ENCODE measurements around the gene HOXC12. TPM values are rescaled to one million over a fixed set of nuclear protein-coding genes. Genes with fewer than 3 reads are reported as not detected.

HOXC12 gene
- polyA plus RNA-seq, 12 donors: 0.08 TPM; not detected in 11

DNA sequence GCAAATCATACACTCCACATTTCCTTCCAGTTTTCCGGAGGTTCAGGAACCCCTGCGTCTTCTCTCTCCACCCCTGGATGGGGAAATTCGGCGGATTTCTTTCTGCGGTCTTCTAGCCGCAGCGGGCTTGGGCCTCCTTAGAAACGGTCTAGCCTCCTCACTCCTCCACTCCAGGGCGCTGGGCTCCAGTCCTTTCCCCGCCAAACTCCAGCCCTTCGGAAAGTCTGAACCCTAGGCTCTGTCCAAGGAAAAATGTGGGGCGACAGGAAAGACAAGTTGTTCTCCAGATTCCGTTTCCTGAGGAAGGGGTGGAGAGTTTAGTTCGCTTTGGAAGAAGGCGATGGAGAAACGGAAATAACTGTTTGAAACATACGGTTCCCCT lies 28.9 kb downstream of the HOXC12 start:
- no peak for DNase-seq

DNA sequence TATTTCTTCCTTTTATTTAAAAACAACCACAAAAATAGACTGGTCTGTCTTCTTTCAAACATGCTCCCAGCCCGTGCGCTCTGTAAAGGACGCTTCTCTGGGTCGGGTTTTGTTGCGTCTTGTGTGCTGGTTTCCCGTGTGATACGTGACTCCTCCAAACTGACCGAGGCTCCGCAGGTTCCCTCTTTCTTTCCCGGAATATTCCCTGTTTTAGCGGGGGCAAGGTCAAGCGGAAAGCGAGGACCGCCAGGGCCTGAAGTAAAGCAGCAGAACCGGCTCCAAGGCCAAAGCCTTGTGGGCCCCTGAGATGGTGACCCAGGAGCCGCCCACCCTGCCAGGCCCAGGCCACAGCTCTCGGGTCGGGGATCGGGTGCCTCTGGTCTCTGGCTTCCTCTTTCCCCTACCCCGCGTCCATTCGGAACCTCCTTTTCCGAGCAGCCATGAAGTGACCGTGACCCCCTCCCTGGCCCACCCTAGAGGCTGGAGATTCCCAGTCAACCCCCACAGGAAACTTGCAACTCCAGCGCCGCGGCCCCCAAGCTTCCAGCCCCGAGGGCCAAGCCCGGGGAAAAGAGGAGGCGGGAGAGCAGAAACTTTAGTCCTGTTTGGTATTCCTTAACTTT lies 29.4 kb downstream of the HOXC12 start:
- no peak for DNase-seq

DNA sequence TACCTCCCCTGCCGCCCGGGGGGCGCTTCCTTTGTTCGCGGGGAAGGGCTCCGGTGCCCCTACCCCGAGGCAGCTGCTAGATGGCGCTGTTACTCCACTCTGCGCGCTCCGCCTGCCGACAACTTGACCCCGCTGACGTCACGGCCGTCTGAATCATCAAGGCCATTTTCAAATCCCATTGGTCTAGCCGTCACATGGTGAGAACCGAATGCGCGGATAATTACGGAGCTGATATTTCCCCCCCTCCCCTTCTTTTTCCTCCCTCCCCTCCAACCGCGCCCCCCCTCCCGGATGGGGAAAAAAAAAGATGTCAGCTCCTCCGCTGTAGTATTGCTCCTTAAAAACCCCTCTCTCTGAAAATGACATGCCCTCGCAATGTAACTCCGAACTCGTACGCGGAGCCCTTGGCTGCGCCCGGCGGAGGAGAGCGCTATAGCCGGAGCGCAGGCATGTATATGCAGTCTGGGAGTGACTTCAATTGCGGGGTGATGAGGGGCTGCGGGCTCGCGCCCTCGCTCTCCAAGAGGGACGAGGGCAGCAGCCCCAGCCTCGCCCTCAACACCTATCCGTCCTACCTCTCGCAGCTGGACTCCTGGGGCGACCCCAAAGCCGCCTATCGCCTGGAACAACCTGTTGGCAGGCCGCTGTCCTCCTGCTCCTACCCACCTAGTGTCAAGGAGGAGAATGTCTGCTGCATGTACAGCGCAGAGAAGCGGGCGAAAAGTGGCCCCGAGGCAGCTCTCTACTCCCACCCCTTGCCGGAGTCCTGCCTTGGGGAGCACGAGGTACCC lies 30.4 kb downstream of the HOXC12 start, which contains the start of gene HOXC10:
Gene HOXC10, plus strand, starts transcription at position 246 of the 791 bp plus-strand sequence. Its CDS starts 114 bp downstream, at position 360.
- peak; percentile 85 for DNase-seq

- DNase-seq: no peak
These were observed 30.9 kb downstream of the HOXC12 start for GRCh38 chr12:53985692-53985993.

DNA sequence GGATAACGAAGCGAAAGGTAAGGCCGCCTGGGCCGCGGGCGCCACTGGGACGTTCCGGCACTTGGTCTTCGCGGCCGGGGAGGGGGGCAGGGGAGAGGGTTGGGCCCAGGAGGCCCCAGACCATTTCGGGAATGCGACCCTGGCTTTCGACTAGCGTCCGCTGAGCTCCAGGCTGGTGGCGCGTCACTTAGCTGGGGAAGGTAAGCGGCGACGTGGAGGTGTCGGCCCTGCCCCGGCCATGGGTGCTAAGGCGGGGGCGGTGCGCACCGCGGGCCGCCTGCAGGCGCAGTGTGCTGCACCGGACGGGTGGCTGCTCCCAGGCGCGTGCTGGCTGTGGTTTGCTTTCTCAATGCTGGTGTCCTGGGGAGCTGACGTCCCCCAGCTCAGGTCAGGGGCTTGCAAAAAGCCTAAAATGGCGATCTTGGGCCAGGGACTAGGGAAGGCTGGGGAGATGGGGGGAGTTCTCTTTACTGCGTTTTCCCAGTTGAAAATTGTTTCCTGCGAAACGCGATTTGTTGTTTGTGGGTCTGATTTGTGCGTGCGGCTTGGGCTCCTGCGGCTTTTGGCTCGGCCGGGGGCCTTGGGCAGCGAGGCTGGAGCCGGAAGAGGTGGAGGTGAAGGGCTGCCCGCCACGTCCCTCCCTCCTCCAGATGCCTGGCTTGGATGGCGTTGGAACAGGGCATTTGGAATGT lies 31.4 kb downstream of the HOXC12 start:
- DNase-seq: no peak

DNA sequence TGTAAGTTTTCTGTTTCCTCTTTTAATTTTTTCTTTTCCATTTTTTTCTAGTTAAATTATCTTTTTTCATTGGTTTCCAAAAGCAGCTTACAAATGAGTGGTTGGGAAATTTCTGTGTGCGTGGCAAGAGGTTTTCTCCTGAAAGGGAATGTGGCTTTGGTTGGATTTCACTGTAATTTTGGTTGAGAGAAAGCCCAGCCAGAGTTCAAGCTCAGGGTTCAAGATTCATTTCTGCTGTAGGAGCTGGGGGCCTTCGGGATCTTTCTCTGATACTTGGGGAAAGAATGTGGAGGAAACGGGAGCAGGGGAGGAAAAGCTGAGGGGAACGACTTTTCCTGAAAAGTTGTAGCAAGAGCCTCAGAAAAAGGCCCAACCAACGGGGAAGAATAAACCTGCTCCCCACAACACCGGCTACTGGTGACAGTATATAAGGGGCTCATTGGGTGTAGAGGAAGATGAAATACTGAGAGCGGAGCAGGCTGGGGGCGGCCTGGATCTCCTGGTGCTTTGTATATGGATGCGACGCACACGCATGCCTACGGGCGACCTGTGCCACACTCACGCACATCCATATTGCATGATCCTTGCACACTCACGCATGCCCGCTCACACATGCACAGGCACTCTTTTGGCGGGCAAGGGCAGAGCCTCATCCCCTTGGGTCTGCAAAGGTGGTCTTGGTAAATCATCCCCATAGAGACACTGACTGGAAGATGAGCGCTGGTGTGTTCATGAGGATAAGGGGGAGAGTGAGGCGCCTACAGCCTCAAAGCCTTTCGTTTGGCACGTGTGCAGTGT lies 32.2 kb downstream of the HOXC12 start:
- no peak for DNase-seq

GRCh38 chr12:53987787-53988230 lies 33.1 kb downstream of the HOXC12 start:
- no peak for DNase-seq

- DNase-seq: no peak
These were observed 34.0 kb downstream of the HOXC12 start for GRCh38 chr12:53988541-53989226.

DNA sequence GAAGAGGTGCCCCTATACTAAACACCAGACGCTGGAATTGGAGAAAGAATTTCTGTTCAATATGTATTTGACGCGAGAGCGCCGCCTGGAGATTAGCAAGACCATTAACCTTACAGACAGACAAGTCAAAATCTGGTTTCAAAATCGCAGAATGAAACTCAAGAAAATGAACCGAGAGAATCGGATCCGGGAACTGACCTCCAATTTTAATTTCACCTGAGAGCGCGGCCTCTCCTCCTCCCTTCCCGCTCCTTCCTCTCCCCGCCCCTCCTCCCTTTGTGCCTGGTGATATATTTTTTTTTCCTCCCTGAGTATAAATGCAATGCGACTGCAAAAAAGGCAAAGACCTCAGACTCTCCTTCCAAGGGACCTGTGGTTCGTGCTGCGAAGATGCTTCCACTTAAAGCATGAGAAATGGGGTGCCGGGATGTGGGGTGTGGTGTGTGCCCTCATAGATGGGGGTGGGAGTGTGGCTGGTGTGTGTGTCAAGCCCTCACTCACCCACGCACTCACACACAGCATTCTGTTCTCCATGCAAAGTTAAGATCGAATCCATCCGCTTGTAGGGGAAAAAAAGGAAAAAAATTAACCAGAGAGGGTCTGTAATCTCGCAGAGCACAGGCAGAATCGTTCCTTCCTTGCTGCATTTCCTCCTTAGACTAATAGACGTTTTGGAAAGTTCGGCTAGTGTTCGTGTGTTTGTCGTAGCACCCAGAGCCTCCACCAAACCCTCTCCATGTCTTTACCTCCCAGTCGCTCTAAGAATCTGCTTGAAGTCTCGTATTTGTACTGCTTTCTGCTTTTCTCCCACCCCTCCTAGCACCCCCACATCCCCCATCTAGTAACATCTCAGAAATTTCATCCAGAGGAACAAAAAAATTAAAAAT lies 34.8 kb downstream of the HOXC12 start:
- no peak for DNase-seq

DNA sequence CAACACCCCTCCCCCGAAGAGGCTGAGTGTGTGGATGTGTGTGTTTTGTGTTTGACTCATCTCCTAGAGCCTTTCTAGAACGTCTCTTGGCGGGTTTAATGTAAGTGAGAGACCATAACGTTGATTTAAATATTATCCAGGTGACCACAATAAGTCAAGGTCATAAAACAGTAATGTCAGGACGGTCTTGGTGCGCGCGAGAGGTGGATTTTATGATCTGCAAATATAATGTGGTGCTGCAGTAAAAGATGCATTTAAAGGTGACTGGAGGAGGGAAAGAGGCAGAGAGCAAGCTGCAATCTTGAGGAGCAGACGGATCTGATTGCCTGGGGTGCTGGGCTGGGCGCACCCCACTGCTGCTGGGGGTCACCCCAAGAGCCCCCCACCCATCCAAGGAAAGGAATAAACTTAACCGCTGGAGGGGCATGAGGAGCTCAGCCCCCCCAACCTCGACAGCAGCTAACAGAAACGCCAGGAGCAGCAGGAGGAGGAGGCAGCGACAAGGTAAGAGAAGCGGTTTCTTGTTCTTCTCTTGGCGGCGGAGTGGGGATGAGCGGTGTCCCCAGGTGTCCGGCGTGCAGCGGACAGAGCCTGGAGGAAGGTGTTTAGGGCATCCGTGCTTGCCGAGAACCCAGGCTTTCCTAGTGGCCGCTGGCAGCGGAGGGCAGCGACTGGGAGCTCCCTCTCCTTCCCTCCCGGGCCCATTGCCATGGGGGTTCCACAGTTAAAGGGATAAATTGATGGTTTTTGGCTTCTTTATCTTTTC lies 35.8 kb downstream of the HOXC12 start:
- no peak for DNase-seq

DNA sequence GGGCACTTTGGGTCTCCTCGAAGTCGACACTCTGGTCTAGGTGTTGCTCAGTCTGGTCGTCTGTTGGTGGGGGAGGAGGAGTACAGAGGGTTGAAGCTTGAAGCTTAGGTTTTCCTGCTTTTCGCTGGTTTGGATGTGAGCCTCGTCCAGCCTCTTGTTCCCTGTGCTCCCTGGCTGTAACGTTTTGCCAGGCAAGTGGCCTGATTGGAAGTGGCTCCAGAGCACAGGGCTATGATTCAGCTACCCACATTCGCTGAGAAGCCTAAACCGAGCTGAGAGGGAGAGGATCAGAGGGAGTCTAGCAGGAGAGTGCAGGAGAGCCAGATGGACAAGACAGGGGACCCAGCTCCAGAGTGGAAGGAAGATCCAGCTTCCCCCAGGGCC lies 36.4 kb downstream of the HOXC12 start:
- DNase-seq: no peak

DNA sequence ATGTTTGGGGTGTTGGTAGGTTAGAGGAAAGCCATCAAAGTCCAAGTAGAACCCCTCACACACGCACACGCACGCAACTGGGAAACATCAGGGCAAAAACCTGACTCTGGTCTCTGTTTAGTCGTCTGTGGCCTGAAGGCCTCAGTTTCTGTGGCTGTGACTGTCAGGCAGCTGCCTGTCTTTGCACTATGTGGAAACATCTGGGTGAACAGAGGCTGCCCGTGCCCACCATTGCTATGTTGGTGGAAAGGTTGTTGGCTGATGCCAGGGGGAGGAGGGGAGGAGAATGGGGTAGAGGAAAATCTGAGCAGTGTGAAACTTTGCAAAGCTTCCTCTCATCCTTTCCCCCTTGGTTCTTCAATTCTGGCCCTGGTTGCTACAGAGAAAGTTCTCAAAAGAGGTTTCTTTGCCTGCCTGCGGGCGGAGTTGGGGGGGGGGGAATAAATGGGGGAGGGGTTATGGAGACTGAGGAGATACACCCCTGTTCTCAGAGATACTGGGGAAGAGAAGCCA lies 37.7 kb downstream of the HOXC12 start:
- DNase-seq: no peak

- no peak for DNase-seq
These were observed 38.7 kb downstream of the HOXC12 start for GRCh38 chr12:53993162-53994008.

- DNase-seq: no peak
These were observed 39.2 kb downstream of the HOXC12 start for GRCh38 chr12:53994009-53994263.

DNA sequence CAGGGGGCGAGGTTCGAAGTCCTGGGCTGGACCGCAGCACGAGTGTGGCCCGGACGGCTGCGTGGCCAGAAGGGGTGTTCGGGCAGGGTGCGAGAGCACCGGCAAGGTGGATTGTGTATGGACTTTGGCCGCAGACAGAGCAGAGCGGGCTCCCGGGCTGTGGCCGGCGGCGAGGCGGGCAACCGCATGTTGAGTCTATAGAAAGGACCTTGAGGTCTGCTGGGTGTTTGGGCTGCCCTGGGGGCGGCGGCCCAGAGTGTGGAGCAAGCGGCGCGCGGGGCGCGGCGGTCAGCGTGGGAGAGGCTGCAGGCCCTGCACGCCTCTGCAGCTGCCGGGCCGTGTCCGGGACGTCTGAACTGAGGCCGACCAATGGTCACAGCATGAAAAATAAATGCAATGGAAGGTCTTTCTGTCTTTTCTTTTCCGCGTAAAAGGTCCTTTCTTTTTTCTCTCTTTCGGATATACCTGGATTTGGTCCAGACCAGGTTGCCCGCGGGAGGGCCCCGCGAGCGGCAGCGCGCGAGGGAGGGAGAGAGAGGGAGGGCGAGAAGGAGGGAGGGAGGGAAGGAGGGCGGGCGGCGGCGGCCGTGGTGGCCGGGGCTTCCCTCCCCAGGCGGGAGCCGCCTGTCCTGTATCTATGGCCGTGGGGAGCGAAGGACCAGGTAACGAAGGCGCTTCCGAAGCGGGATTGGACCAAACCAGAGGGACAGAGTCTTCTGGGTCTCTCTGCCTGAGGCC lies 39.7 kb downstream of the HOXC12 start:
- no peak for DNase-seq

- no peak for DNase-seq
These were observed 40.3 kb downstream of the HOXC12 start for GRCh38 chr12:53995002-53995377.

DNA sequence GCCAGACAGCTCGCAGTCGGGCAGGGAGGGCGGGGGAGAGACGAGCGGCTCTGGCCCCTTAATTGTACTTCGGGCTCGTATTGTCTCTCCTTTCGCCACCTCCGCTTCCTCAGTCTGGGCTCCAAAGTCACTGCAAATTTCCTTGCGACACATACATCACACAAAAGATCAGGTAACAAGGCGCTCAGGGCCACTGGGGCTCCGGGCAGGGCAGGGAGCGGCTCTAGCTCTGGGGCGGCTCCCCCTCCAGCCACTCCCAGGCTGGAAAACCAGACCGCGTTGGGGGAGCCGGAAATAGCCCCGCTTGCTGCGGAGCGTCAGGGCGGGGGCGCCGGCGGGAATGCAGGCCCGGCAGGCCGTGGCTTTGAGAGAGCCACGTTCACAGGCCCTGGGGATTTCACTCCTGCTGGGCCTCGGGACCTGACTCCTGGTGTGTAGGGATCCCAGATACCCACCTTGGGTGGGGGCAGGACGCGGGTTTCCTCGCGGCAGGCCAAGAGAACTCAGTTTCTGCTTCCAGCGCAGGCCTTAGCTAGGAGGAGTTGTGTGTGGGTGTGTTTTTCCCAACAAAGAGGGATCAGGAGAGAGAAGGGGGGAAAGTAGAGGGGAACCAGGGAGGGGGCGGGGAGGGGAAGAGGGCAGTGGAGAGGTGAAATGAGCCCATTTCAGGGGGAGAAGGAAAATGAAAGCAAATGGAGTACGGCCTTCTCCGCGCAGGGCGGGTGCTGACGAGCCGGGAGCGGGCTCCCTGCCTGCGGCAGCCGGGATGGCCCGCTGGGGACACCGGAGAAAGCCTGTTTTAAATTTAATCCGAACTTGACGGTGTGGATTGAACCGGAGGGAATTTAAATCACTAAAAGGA lies 40.9 kb downstream of the HOXC12 start:
- no peak for DNase-seq

All from muscle of arm (tissue), 12 donors.